ENCODE measurements around the gene DNAH9.
A peak's percentile ranks its signal among the peaks of the same experiment; 100 is the strongest.

DNAH9 gene

DNA sequence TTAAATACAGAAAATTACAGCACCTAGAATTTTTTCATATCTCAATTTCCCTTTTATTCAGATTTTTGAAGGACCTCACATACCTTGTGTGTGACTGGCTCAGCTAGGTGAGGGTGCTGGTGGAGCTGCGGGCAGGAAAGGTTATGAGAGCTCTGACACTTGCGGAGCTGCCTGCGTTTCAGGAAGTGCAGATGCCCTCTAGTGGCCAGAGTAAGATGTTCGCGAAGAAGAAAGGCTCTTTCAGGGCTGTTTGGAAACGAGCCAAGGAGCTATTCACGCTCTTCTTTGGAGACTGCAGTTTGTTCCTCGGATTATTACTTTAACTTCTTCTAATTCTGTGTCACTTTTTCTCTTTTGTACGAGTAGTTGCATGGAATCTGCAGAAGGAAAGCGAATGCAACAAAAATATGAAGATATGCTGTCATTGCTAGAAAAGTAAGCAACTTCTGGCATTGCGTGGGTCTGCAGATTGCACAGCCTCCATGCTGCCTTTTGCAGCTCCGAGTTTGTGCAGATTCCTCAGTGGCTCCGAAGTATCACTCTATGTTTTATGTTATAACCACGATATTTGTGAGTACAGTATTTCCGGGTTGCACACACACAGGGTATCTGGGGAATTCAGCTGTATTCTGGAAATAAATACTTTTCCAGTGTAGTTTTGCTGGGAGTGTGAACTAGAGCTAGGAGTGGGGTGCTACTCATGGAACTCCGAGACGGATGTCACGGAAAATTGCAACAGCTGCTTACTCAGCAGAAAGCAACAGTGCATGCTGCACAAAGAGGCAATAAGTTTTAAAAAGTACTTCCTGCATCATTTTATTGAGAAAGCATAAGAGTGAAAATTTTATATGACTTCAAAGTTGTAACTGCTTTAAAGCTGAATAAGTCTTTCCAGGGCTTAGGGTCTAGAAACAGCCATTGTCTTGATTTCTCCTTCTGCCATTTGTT lies 46.3 kb downstream of the DNAH9 start:
- intact Hi-C loops (cut with DNase I) = loop anchor here (2.0 to 10.0 kb wide), 2 partner anchors 50 to 768 kb away; partner anchors contain the start of gene DNAH9
- peak in 8 of 10 donors; percentile 26 to 89 (median 62) for DNase-seq

DNA sequence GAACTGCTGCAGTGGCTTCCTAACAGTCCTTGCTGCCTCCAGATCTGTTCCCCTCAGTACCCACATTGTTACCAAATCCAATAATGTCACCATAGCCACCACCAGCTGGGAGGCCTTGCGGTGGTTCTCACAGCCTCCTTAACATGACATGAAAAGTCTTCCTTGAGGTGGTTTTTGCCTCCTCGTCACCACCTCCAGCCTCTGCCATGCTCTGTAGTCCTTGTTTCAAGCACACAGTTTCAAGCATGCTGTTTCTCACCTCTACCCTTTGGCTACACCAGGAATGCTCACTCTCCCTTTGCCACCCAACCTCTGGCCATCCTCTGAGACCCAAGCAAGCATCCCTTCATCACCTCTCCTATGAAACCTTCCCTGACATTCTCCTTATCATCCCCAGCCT lies 47.2 kb downstream of the DNAH9 start:
- DNase-seq = no peak
- intact Hi-C loops (cut with DNase I) = loop anchor here (2.0 to 10.0 kb wide), 2 partner anchors 51 to 769 kb away; partner anchors contain the start of gene DNAH9

DNA sequence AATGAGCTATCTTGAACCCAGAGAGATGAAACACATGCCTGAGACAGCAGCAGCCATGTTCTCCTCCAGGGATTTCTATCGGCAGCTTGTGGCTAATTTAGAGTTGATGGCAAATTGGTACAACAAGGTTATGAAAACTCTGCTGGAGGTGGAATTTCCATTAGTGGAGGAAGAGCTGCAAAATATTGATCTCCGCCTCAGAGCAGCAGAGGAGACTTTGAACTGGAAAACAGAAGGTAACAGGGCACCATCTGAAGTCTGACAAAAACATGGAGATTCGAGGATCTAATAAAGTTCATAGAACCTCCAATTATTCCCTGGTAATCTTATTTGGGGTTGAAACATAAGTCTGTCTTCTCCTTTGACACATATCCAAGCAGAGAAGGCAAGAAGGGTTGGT lies 52.8 kb downstream of the DNAH9 start:
- intact Hi-C loops (cut with DNase I) = no loop called here

DNA sequence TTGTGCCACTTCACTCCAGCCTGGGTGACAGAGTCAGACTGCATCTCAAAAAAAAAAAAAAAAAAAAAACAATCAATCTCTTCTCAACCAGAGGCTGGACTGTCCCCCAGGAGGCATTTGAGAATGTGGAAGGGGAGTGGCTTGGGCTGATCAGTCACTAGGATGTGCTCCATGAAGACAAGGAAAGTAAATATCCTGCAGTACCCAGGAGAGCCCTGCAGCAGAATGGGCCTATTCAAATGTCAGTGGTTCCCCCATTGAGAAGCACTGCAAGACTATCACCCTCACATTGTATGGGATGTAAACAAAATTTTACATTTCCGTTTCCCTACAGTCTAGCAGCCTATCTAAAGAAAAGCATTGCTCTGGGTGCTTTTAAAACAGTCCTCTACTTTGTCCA lies 70.3 kb downstream of the DNAH9 start:
- intact Hi-C loops (cut with DNase I) = no loop called here
- no peak for DNase-seq

More for the DNA sequence above, 52.8 kb downstream of the DNAH9 start:
- DNase-seq = no peak

DNA sequence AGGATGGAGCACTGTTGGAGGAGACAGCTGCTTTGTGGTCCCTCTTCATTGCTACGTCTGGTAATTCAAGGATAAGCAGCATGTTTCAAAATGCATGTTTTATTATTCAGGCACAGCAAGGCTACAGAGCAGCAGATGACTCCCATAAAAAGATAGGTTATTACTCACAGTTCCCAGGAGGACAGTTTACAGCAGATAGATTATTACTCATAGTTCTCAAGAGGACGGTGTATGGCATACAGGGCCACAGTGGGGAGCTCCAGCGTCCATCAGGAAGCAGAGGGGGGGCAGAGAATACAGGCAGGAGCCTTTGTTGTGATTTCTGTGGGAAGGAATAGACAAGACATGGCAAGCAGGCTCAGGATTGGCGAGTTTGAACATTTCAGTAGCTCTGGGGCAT lies 72.9 kb downstream of the DNAH9 start:
- no peak for DNase-seq
- intact Hi-C loops (cut with DNase I) = no loop called here

DNA sequence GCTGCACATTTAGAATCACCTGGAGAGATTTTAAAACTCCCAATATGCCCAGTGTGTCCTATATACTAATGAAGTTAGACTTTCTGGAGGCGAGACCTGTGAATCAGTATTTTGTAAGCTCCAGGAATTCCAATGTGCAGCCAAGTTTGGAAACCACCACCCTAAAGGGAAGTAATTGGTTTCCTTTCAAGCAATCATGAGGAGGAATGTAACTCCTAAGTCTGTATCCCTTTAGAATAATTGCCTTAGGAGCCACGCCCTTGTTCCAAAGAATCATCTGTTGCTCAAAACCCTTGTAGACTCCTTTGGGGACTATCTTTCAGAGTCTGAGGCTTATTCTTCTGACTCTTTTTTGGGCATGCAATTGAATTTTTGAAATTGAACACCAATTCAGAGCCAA lies 84.4 kb downstream of the DNAH9 start:
- DNase-seq = no peak
- intact Hi-C loops (cut with DNase I) = no loop called here

DNA sequence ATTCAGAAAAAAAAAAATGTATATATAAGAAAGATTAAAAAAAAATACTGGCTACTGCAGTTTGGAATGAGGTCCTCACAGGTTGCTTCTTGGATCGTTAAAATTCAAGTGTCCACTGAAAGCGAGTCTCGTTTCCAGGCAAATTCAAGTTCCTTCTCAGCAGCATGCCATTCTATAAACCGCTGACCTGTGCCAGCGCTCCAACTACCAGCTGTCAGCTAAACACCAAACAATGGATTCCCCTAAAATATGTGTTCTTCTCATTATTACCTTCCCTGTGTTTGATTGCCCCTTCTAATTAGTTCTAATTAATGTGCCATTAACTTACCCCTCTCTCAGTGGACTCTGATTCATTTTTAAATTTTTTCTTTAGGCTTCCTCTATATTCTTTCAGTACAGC lies 92.4 kb downstream of the DNAH9 start:
- intact Hi-C loops (cut with DNase I) = no loop called here
- DNase-seq = no peak

DNA sequence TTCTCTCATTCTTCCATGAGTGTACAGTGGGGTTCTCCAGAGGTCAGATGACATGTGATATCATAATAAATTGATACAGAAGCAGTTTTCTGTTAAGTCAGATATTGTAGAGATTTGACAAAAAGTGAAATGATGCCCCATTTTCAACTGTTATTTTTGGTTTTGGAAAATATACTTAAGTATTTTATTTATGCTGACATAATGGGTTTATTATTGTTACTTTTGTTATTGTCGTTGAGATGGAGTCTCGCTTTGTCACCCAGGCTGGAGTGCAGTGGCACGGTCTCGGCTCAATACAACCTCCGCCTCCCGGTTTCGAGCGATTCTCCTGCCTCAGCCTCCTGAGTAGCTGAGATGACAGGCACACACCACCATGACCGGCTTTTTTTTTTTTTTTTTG lies 94.4 kb downstream of the DNAH9 start:
- intact Hi-C loops (cut with DNase I) = no loop called here
- DNase-seq = no peak

DNA sequence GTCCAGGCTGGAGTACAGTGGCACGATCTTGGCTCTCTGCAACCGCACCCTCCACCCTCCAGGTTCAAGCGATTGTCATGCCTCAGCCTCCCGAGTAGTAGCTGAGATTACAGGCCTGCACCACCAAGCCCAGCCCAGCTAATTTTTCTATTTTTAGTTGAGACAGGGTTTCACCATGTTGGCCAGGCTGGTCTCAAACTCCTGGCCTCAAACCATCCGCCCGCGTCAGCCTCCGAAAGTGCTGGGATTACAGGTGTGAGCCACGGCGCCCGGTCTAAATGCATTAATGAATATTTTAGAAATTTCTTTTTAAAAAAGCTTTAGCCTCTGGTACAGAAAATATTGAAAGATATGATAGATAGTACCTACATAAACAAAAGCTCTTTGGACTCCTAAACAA lies 95.0 kb downstream of the DNAH9 start:
- peak in 1 of 10 donors; percentile 55 for DNase-seq
- intact Hi-C loops (cut with DNase I) = no loop called here

DNA sequence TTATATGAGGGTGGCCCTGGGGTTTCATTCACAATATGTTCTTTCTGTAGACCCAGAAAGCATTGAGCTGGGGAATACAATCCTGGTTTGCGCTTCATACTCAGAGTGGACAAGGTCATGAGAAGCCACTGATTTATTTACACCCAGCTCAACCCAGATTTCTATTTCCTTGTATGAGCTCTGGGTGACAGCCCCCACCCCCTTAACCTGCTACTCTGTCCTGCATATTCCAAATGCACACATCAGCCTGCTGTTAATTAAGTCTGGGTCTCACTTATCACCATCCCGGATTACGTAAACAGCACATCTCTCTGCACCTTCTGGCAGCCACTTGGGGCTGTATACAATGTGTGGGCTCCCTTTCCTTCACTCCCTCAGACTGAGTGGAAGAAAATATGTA lies 102.4 kb downstream of the DNAH9 start:
- intact Hi-C loops (cut with DNase I) = no loop called here
- DNase-seq = no peak

DNA sequence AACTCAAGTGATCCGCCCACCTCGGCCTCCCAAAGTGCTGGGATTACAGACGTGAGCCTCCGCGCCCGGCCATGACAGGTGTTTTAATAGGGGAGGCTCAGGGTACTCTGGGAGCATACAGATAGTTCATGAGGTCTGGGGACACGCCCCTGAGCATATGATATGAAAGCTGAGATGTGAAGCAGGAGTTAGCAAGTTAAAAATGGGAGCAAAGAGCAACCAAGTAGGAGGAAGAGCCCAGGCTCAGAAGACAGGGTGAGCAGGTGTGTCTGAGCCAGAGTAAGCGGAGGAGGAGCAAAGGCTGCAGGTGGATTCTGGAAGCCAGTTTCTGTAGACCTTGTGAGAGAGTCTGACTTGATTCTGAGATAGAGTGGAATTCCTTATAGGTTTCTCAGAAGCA lies 103.6 kb downstream of the DNAH9 start:
- intact Hi-C loops (cut with DNase I) = no loop called here
- no peak for DNase-seq

DNA sequence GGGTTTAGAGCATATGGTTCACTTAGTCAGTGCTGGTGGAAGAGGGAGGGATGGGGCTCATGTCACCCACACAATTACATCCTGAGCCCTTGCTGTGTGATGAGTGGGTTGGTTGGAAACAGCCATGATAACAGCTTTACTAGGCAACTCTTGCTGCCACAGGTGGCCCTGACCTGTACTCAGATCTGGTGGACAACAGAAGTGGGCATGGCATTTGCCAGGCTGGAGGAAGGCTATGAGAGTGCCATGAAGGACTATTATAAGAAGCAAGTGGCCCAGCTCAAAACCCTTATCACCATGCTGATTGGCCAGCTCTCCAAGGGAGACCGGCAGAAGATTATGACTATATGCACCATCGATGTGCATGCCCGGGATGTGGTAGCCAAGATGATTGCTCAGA lies 105.8 kb downstream of the DNAH9 start:
- intact Hi-C loops (cut with DNase I) = no loop called here
- peak in 1 of 10 donors; percentile 9 for DNase-seq

DNA sequence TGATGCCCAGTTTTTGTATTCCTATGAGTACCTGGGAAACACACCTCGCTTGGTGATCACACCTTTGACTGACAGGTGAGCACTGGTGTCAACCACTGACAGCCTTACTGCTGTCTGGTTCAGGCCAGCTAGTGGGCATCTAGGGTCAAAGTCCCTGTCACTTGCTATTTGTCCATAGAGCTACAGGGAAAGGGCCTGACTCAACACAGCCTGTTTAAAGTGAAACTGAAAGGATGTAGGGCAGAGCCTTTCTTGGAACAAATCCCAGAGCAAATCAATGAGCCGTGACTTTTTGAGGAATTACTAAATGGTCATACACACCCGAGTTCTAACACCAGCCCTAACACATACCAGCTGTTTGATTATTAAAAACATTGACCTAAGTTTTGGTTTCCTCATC lies 106.8 kb downstream of the DNAH9 start:
- intact Hi-C loops (cut with DNase I) = no loop called here

DNA sequence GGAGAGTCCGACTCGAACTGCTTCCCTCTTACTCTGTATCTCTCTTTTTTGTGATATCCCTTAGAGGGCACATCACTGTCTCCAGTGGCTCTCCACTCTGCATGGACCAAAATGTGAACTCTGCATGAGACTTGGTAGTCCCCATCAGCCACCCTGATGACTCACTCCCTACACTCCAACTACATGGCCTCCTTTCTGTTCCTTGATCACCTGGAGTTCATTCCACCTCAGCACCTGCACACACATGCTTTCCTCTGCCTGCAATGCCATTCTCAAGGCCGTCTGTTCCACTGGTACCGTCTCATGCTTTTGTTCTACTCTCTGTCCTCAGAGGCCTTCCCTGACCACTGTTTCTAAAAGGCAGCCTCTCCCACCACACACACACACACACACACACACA lies 109.3 kb downstream of the DNAH9 start:
- intact Hi-C loops (cut with DNase I) = no loop called here
- no peak for DNase-seq

More for the DNA sequence above, 106.8 kb downstream of the DNAH9 start:
- DNase-seq = no peak

DNA sequence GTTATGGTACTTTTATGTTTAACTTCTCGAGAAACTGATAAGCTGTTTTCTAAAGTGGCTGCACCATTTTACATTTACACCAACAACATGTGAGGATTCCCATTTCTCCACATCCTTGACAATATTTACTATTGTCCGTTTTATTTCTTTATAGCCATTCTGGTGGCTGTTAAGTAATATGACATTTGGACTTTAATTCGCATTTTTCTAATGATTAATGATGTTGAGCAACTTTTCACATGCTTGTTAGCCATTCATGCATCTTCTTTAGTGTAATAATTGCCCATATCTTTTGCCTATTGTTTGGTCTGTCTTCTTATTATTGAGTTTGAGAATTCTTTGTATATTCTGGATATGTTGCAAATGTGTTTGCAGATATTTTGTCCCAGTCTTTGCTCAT lies 114.2 kb downstream of the DNAH9 start:
- no peak for DNase-seq
- intact Hi-C loops (cut with DNase I) = no loop called here

DNA sequence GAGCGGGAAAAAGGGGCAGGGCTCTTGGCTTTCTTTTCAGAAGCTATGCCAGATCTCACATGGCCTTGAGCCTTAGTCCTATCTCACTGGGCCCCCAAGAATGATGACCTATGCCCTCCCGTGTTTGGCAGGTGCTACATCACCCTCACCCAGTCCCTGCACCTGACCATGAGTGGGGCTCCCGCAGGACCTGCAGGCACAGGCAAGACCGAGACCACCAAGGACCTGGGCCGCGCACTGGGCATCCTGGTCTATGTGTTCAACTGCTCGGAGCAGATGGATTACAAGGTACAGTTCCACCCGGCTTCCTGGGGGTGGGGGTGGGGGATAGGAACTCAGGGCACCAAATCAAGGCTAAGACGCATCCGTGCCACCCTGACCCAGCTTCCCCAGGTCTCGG lies 120.9 kb downstream of the DNAH9 start:
- DNase-seq = no peak
- intact Hi-C loops (cut with DNase I) = no loop called here

DNA sequence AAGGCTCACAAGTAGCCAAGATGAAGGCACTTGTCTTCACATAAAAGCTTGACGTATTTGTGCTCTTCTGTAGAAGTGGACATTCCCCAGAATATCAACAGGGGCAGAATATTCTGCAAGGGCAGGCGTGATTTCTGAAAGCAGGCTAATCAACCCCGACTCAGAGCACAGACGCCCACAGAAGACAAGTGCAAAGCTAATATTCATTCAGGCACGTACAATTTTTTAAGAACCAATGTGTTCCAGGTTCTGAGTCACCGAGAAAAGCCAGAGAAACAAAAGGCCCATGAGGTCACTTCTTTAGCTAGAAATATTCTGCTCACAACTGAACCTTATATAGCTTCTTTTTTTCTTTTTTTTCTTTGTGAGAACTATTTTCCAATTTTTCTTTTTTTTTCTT lies 121.6 kb downstream of the DNAH9 start:
- no peak for DNase-seq
- intact Hi-C loops (cut with DNase I) = no loop called here

DNA sequence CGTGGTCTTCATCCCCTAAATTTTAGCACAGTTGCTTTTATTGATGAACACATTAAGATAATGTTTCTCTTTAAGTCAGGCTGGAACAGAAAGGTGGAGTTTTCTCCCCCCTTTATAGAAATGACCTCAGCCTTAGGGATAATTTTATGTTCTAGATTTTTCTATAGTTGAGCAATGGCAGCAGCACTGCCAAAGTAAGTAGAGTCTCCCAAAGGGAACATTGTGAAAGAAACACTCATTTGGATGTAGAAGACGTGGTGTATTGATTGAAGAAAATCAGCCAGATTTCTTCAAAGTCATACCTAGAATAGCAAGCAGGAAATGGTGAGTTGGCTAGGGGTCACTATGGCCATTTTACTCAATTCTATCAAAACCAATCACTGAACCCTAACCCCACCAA lies 122.5 kb downstream of the DNAH9 start:
- no peak for DNase-seq
- intact Hi-C loops (cut with DNase I) = no loop called here

DNA sequence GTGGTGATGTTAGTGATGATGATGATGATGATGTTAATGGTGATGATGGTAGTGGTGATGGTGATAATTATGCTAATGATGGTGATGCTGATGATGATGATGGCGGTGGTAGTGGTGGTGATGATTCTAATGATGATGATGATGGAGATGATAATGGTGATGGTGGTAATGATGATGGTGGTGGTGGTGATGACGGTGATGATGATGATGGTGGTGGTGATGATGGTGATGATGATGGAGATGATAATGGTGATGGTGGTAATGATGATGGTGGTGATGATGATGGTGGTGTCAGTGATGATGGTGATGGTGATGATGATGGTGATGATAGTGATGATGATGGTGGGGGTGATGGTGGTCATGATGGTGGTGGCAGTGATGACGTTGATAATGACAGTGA lies 132.5 kb downstream of the DNAH9 start:
- DNase-seq = no peak
- intact Hi-C loops (cut with DNase I) = no loop called here

DNA sequence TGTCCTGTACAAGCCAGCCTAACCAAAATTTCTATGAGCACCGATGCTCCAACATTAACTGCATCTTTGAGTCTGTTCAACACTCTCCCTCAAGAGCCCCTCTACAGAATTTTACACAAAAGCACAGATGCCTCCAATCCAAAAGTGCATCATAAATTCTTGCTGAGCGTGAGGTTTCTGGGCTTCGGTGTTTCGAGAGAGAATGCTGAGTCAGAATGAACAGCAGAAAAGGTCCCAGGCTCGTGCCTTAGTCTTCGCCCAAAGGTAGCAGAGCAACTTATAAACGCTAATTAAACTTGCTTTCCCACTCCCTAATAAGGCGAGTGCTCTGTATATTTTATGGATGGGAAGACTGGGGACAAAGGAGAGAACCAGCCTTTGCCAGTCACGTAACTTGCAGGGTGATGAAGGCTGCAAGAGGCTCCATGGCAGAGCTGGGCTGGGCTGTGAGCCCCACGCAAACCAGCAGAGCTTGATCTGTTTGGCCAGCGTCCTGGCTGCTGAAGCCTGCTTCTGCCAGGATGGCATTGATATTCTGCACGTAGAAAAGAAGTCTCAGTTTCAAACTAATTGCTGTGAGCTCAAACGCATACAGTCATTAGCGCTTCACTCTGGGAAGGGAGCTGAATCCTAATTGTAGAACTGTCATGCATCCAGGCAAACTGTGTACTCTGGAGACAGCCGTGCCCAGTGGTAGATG lies 138.5 kb downstream of the DNAH9 start:
- intact Hi-C loops (cut with DNase I) = no loop called here
- DNase-seq = peak in 9 of 10 donors; percentile 15 to 90 (median 39)

DNA sequence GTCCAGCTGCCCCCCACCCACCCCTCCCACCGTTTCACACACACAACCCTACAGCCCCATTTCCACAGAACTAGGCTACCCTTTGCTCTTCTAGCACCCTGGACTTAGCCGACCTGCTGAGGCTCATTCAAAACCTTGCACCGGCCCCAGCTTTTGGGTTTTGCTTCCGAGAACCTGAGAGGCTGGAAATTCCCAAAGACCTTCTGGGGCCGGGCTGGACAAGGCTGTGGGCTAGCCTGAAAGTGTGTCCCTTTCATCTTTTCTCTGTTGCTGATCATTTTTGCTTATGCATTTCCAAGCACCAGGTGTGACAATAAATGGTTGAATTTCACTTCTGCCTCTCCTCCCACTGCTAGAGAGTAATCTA lies 139.0 kb downstream of the DNAH9 start:
- intact Hi-C loops (cut with DNase I) = no loop called here
- peak in 1 of 10 donors; percentile 69 for DNase-seq

DNA sequence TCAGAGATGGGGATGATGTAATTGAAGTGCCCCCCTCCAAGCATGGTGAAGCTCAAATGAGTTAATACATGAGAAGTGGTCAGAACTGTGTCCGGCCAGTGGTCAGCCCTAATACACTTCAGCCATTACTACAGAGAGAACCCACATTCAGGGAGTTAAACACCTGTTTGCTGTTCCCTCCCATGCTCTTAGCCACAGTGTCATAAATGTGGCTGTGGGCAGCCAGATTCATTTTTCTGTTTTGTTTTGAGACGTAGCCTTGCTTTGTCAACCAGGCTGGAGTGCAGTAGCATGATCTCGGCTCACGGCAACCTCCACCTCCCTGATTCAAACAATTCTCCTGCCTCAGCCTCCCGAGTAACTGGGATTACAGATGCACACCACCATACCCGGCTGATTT lies 139.9 kb downstream of the DNAH9 start:
- intact Hi-C loops (cut with DNase I) = no loop called here
- no peak for DNase-seq
